Measurements from ENCODE around the gene DNAJC13. TPM values are rescaled to one million over a fixed set of nuclear protein-coding genes. Genes with fewer than 3 reads are reported as not detected.

The DNAJC13 gene
- total and polyA plus RNA-seq, 2 donors from 2014 or later, result 11.5 to 43.1 TPM

DNA sequence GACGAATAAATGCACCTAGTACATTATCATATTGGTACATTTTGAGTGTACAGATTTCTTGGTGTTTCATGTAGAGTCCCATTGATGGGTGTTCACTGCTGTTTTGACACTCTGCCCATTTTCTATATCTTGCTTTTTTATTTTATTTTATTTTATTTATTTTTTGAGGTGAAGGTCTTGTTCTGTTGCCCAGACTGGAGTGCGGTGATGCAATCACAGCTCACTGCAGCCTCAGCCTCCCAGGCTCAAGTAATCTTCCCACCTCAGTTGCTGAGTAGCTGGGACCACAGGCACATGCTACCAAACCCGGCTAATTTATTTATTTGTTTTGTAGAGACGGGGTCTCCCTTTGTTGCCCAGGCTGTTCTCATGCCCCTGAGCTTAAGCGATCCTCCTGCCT is 44.2 kb downstream of the DNAJC13 start:
- Histone ChIP-seq H3K9ac (ENCODE audit: low read length in 3 of 3) (no peak overlapping the region), H3K36me3 (ENCODE audit: control insufficient read depth in 2 of 3, insufficient read depth in 3 of 3, low read length in 3 of 3) (peaks cover 6 to 36% (median 27%) of the 10 kb centered on the region in 3 donors), H3K9me3 (ENCODE audit: control insufficient read depth in 2 of 3, insufficient read depth in 1 of 3, low read length in 3 of 3) (no peaks in the 10 kb centered on the region), H3K4me1 (ENCODE audit: control insufficient read depth in 2 of 3, insufficient read depth in 2 of 3, low read depth in 1 of 3, low read length in 3 of 3) (no peaks in the 10 kb centered on the region), H3K27me3 (ENCODE audit: control insufficient read depth, insufficient read depth, low read length) (no peaks in the 10 kb centered on the region), H3K4me3 (ENCODE audit: low read length in 3 of 3) (no peak overlapping the region), H3K27ac (ENCODE audit: low read depth in 2 of 2, low read length in 2 of 2) (no peak overlapping the region)
- TF ChIP-seq, protein P1, sequence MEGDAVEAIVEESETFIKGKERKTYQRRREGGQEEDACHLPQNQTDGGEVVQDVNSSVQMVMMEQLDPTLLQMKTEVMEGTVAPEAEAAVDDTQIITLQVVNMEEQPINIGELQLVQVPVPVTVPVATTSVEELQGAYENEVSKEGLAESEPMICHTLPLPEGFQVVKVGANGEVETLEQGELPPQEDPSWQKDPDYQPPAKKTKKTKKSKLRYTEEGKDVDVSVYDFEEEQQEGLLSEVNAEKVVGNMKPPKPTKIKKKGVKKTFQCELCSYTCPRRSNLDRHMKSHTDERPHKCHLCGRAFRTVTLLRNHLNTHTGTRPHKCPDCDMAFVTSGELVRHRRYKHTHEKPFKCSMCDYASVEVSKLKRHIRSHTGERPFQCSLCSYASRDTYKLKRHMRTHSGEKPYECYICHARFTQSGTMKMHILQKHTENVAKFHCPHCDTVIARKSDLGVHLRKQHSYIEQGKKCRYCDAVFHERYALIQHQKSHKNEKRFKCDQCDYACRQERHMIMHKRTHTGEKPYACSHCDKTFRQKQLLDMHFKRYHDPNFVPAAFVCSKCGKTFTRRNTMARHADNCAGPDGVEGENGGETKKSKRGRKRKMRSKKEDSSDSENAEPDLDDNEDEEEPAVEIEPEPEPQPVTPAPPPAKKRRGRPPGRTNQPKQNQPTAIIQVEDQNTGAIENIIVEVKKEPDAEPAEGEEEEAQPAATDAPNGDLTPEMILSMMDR (IDR thresholded peaks at IDR 0.05; ENCODE audit: borderline replicate concordance, extremely low read depth, insufficient read depth), result no peak
- DNase-seq (no peak), FAIRE-seq (no peak)
- intact Hi-C loops (cut with DNase I), result no loop called here

DNA sequence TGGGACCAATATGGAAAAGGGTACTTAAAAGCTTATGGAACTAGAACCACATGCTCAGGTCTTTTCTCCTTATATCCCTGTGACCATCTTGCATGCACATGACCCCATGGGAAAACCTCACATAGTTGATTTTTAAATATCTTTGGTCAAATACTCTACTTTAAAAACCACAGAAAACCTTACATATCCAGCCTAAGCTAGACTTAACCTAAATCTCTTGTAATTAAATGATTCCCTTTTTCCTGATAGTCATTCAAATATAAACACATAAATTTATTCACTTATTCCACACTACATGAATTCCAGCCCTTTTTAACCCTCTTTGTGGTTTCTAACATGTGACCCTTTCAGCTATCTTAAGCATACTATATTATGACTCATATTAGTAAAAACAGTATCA is 46.8 kb downstream of the DNAJC13 start:
- no peaks in the 10 kb centered on the region for H3K27me3 ChIP-seq (ENCODE audit: control insufficient read depth, insufficient read depth, low read length)
- no peak overlapping the region for H3K4me3 ChIP-seq (ENCODE audit: low read length in 3 of 3)
- no peak overlapping the region for H3K9ac ChIP-seq (ENCODE audit: low read length in 3 of 3)
- intact Hi-C loops (cut with DNase I), result no loop called here
- FAIRE-seq (no peak), DNase-seq (no peak)
- H3K36me3 ChIP-seq (ENCODE audit: control insufficient read depth in 2 of 3, insufficient read depth in 3 of 3, low read length in 3 of 3), result peaks cover 4 to 24% (median 18%) of the 10 kb centered on the region in 3 donors
- H3K27ac ChIP-seq (ENCODE audit: low read depth in 2 of 2, low read length in 2 of 2), result no peak overlapping the region
- no peaks in the 10 kb centered on the region for H3K9me3 ChIP-seq (ENCODE audit: control insufficient read depth in 2 of 3, insufficient read depth in 1 of 3, low read length in 3 of 3)
- TF ChIP-seq, protein P1 (IDR thresholded peaks at IDR 0.05; ENCODE audit: borderline replicate concordance, extremely low read depth, insufficient read depth), result no peak
- H3K4me1 ChIP-seq (ENCODE audit: control insufficient read depth in 2 of 3, insufficient read depth in 2 of 3, low read depth in 1 of 3, low read length in 3 of 3), result no peaks in the 10 kb centered on the region

DNA sequence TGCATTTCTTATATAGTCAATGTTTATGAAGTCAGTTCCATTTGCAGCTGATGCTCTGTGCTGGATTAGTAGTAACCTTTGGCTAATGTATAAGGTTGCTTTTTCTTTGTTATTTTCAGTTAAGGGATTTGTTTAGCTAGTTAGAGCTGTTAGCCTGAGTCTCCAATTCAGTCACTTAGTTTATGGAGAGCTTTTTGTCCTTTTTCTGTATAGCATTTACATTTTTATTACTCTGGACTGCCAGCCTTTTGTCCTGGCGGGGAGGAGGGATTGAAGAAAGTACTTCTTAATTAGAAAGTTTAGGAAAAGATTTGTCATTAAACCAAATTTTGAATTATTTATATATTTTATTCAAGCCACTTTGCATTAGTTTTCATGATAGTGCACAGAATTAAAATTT is 52.0 kb downstream of the DNAJC13 start:
- H3K9me3 ChIP-seq (ENCODE audit: control insufficient read depth in 2 of 3, insufficient read depth in 1 of 3, low read length in 3 of 3), result no peaks in the 10 kb centered on the region
- no peaks in the 10 kb centered on the region for H3K27me3 ChIP-seq (ENCODE audit: control insufficient read depth, insufficient read depth, low read length)
- no peak overlapping the region for H3K4me3 ChIP-seq (ENCODE audit: low read length in 3 of 3)
- TF ChIP-seq, protein P1 (IDR thresholded peaks at IDR 0.05; ENCODE audit: borderline replicate concordance, extremely low read depth, insufficient read depth), result no peak
- peaks cover 2 to 13% (median 3%) of the 10 kb centered on the region in 3 donors for H3K36me3 ChIP-seq (ENCODE audit: control insufficient read depth in 2 of 3, insufficient read depth in 3 of 3, low read length in 3 of 3)
- no peak for DNase-seq
- intact Hi-C loops (cut with DNase I), result no loop called here
- no peak for FAIRE-seq
- H3K4me1 ChIP-seq (ENCODE audit: control insufficient read depth in 2 of 3, insufficient read depth in 2 of 3, low read depth in 1 of 3, low read length in 3 of 3), result no peaks in the 10 kb centered on the region
- no peak overlapping the region for H3K9ac ChIP-seq (ENCODE audit: low read length in 3 of 3)
- H3K27ac ChIP-seq (ENCODE audit: low read depth in 2 of 2, low read length in 2 of 2), result no peak overlapping the region

DNA sequence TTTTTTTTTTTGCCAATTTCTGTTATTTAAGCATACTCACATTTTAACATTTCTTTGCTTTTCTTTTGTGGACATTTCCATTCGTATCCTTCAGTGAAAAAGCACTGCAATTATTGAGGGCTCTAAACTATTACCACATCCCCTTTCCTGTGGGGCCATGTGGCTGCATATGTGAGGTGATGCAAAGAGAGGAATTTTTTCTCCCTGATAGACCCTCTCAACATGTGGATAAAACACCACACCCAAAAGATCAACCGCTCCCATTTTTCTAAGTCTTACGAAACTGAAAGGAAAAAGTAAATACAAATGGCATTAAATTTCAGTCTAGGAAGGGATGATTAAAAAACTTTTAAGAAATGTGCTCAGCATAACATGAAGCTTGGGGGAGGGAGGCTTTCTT is 68.8 kb downstream of the DNAJC13 start:
- no peak overlapping the region for H3K4me3 ChIP-seq (ENCODE audit: low read length in 3 of 3)
- H3K27ac ChIP-seq (ENCODE audit: low read depth in 2 of 2, low read length in 2 of 2), result no peak overlapping the region
- DNase-seq (no peak), FAIRE-seq (no peak)
- TF ChIP-seq, protein P1 (IDR thresholded peaks at IDR 0.05; ENCODE audit: borderline replicate concordance, extremely low read depth, insufficient read depth), result no peak
- no peaks in the 10 kb centered on the region for H3K9me3 ChIP-seq (ENCODE audit: control insufficient read depth in 2 of 3, insufficient read depth in 1 of 3, low read length in 3 of 3)
- intact Hi-C loops (cut with DNase I), result no loop called here
- H3K36me3 ChIP-seq (ENCODE audit: control insufficient read depth in 2 of 3, insufficient read depth in 3 of 3, low read length in 3 of 3), result peaks cover 4 to 19% (median 19%) of the 10 kb centered on the region in 3 donors
- H3K27me3 ChIP-seq (ENCODE audit: control insufficient read depth, insufficient read depth, low read length), result no peaks in the 10 kb centered on the region
- no peak overlapping the region for H3K9ac ChIP-seq (ENCODE audit: low read length in 3 of 3)
- no peaks in the 10 kb centered on the region for H3K4me1 ChIP-seq (ENCODE audit: control insufficient read depth in 2 of 3, insufficient read depth in 2 of 3, low read depth in 1 of 3, low read length in 3 of 3)

Data from kidney (tissue), 14 donors.